PC-3 (cell line): Measurements from ENCODE around the gene MGAT3. TPM values are rescaled to one million over a fixed set of nuclear protein-coding genes. Genes with fewer than 3 reads are reported as not detected.

Source experiments
- ATAC-seq: fragments of 200-7000 bp; cut with Tn5 transposase; 2 replicates; pipeline ENCODE4 v1.9.1; 2020; ENCODE audit warnings: mild to moderate bottlenecking, moderate library complexity
- Bru-seq: library from RNA; stranded (reverse); fragments of 400-500 nt; gene quantifications from one replicate; lab custom pipeline; 2021; lab: Mats Ljungman, UMichigan
- BruChase-seq, 2 experiments: library from RNA; stranded (reverse); fragments of 400-500 nt; gene quantifications; one replicate each; lab custom pipeline; 2021; lab: Mats Ljungman, UMichigan
- BruUV-seq: library from RNA; stranded (reverse); fragments of 400-500 nt; replicated peaks from 2 replicates; lab custom pipeline; 2021; lab: Mats Ljungman, UMichigan
- CTCF ChIA-PET: fragments of 300-600 bp; sonication (Branson Sonifier 250); formaldehyde crosslinking; loops from one replicate; lab custom pipeline; 2022; ENCODE audit warnings: antibody characterized with exemption; lab: Charles Lee
- POLR2A ChIA-PET: fragments of 300-600 bp; sonication (Branson Sonifier 250); formaldehyde crosslinking; loops from one replicate; lab custom pipeline; 2022; ENCODE audit warnings: antibody characterized with exemption; ENCODE audit not compliant: unreplicated experiment; lab: Charles Lee
- DNase-seq: peaks from one replicate; pipeline ENCODE4 v3.0.0-alpha.2; 2015
- H2AFZ ChIP-seq: fragments of 300-600 bp; sonication (generic); 2 replicates; pipeline ENCODE4 v1.6.0; 2016; ENCODE audit warnings: antibody characterized with exemption, low read length
- H3F3A ChIP-seq: fragments of 300-600 bp; sonication (generic); one replicate; pipeline ENCODE4 v1.6.0; 2017; ENCODE audit warnings: antibody characterized with exemption, low read length, control low read depth, mild to moderate bottlenecking; ENCODE audit not compliant: unreplicated experiment
- H3K27ac ChIP-seq: fragments of 300-600 bp; sonication (generic); 2 replicates; pipeline ENCODE4 v1.5.1; 2016; ENCODE audit warnings: mild to moderate bottlenecking, low read length
- H3K27me3 ChIP-seq: fragments of 300-600 bp; sonication (generic); 2 replicates; pipeline ENCODE4 v1.6.1; 2016; ENCODE audit warnings: low read length, mixed read lengths
- H3K36me3 ChIP-seq: fragments of 300-600 bp; sonication (generic); 2 replicates; pipeline ENCODE4 v1.6.1; 2016; ENCODE audit warnings: low read depth, mixed run types, low read length, mixed read lengths
- H3K4me1 ChIP-seq: fragments of 300-600 bp; sonication (generic); 2 replicates; pipeline ENCODE4 v1.5.1; 2016; ENCODE audit warnings: low read length; ENCODE audit not compliant: insufficient read depth
- H3K4me2 ChIP-seq: fragments of 300-600 bp; sonication (generic); 2 replicates; pipeline ENCODE4 v1.6.0; 2016; ENCODE audit warnings: low read length
- H3K4me3 ChIP-seq: fragments of 300-600 bp; sonication (generic); 2 replicates; pipeline ENCODE4 v1.5.1; 2016; ENCODE audit warnings: mild to moderate bottlenecking, low read length, mixed read lengths
- H3K79me2 ChIP-seq: fragments of 300-600 bp; sonication (generic); 2 replicates; pipeline ENCODE4 v1.6.1; 2017; ENCODE audit warnings: low read length, mixed read lengths
- H3K9ac ChIP-seq: fragments of 300-600 bp; sonication (generic); 2 replicates; pipeline ENCODE4 v1.6.0; 2016; ENCODE audit warnings: mild to moderate bottlenecking, low read length
- H3K9me2 ChIP-seq: fragments of 300-600 bp; sonication (generic); replicated peaks from 2 replicates; pipeline ENCODE4 v1.6.1; 2016; ENCODE audit warnings: mixed run types, low read length, mixed read lengths
- H3K9me3 ChIP-seq: fragments of 300-600 bp; sonication (generic); 2 replicates; pipeline ENCODE4 v1.6.1; 2016; ENCODE audit warnings: low read length, mixed read lengths
- H4K20me1 ChIP-seq: fragments of 300-600 bp; sonication (generic); 2 replicates; pipeline ENCODE4 v1.6.1; 2016; ENCODE audit warnings: low read length, mixed read lengths
- CTCF ChIP-seq: fragments of 300-600 bp; sonication (generic); conservative IDR thresholded peaks from 2 replicates; pipeline ENCODE4 v1.5.1; 2017; ENCODE audit warnings: antibody characterized with exemption, low read depth, mild to moderate bottlenecking, low read length
- EZH2 ChIP-seq: fragments of 300-600 bp; sonication (generic); IDR thresholded peaks from one replicate; pipeline ENCODE4 v1.6.1; 2017; ENCODE audit warnings: antibody characterized with exemption, mild to moderate bottlenecking, low read length; ENCODE audit not compliant: unreplicated experiment
- EZH2phosphoT487 ChIP-seq: fragments of 300-600 bp; sonication (generic); IDR thresholded peaks from 2 replicates; pipeline ENCODE4 v1.6.1; 2018; ENCODE audit warnings: mild to moderate bottlenecking, antibody characterized with exemption, low read length, borderline replicate concordance
- intact Hi-C: fragments of 100-400 bp; cut with micrococcal nuclease; formaldehyde crosslinking; loops from 2 replicates; pipeline ENCODE4 v1.9.0; 2023
- long read RNA-seq: library from polyadenylated mRNA; unstranded; transcript quantifications from one replicate; pipeline ENCODE4 v2.0.0, GENCODE V29; 2021; ENCODE audit not compliant: unreplicated experiment
- total RNA-seq: library from RNA; depleted of rRNA; stranded (reverse); fragments of >200 nt; gene quantifications from 2 replicates; pipeline ENCODE4 v1.2.3, GENCODE V29; 2014; rRNA removed

Gene MGAT3
- total RNA-seq (0.06 TPM in 1 of 2 replicates, not detected in the other), Bru-seq, nascent RNA (percentile 7 among the genes with signal in this experiment), BruChase-seq, experiment 1, labeled RNA remaining after a 6-hour chase (percentile 17 among the genes with signal in this experiment), BruChase-seq, experiment 2, labeled RNA remaining after a 2-hour chase (percentile 14 among the genes with signal in this experiment)
- long read RNA-seq, result 0 reads

DNA sequence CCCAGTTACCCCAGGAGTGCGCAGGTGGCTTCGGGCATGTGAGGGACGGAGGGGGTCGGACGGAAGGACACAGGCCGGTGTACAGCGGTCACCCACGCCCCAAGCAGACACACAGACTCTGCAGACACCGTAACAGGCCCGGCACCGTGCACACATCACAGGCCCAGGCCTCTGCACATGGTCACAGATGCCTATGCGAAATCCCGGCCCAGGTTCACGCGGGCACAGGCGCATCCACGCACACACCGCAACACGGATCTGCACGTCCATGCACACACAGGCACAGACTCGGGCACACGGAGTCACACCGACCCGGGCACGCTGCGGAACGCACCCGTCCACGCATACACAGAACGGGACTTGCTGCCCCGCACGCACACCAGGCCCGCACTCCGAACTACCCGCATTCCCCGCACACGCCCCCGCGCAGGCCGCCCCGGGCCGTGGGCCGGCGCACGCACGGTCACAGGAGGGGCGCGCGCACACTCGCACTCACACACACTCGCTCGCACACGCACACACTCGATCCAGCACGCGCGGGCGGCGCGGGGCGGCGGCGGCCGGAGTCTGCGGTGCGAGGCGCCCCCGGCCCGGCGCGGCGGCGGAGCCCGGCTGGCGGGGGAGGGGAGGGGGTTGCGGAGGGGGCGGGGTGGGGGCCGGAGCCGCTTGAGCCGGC lies at the start of gene MGAT3:
Gene MGAT3 (plus strand): TSS at position 491 of the 676 bp plus-strand sequence. CDS start 30,336 bp downstream, outside the sequence.
- H4K20me1 ChIP-seq, result no peaks in the 10 kb centered on the region
- TF ChIP-seq EZH2, result no peak
- TF ChIP-seq EZH2phosphoT487, result no peak
- TF ChIP-seq CTCF, result no peak
- H3K4me1 ChIP-seq, result no peaks in the 10 kb centered on the region
- intact Hi-C loops, result no loop called here
- H3K4me3 ChIP-seq, result no peak within 1 kb of the TSS
- H3K9me3 ChIP-seq, result no peaks in the 10 kb centered on the region
- ChIA-PET POLR2A (no interaction called here), CTCF (no interaction called here)
- no peaks in the 10 kb centered on the region for H3K79me2 ChIP-seq
- H3K9ac ChIP-seq, result no peak within 1 kb of the TSS
- H3K27me3 ChIP-seq, result peaks cover 8% of the 10 kb centered on the region; the same call in 1 of the 2 replicates
- no peaks in the 10 kb centered on the region for H3F3A ChIP-seq
- H3K9me2 ChIP-seq, result no peaks in the 10 kb centered on the region
- H3K4me2 ChIP-seq, result no peak within 1 kb of the TSS
- DNase-seq, result no peak
- H3K27ac ChIP-seq, result no peak within 1 kb of the TSS
- BruUV-seq, result no TSS peak
- no peaks in the 10 kb centered on the region for H3K36me3 ChIP-seq
- no peak within 1 kb of the TSS for H2AFZ ChIP-seq
- ATAC-seq, result no peak

DNA sequence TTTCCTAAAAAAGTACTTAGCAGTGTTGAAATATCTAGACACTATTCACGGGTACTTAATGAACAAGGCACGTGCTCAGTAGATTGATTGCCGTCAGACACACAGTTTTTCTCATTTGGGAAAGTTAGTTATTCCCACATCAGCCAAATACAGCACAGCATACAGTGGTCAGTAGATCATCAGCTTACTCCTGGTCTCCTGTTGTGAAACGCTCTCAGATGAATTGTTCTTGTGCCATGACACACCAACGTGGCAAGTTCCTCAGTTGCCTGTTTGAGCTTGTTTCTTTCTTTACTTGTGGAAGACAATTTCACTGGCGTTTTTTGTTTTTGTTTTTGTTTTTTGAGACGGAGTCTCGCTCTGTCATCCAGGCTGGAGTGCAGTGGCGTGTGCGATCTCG lies 48.6 kb upstream of the MGAT3 start:
- Histone ChIP-seq H3K27me3 (no peaks in the 10 kb centered on the region), H3K27ac (no peak overlapping the region), H3K4me2 (no peak overlapping the region), H3K4me3 (no peak overlapping the region), H3K79me2 (peaks cover 4% of the 10 kb centered on the region; the same call in 1 of the 2 replicates), H3K36me3 (no peaks in the 10 kb centered on the region), H3K9me3 (no peaks in the 10 kb centered on the region), H3K9ac (no peak overlapping the region), H2AFZ (no peak overlapping the region), H3K9me2 (no peaks in the 10 kb centered on the region), H4K20me1 (no peaks in the 10 kb centered on the region), H3F3A (no peaks in the 10 kb centered on the region), H3K4me1 (no peaks in the 10 kb centered on the region)
- BruUV-seq, result no TSS peak
- ChIA-PET POLR2A (no interaction called here), CTCF (no interaction called here)
- intact Hi-C loops, result no loop called here
- DNase-seq, result no peak
- TF ChIP-seq EZH2phosphoT487 (no peak), EZH2 (no peak), CTCF (no peak)
- ATAC-seq, result no peak

GRCh38 chr22:39408807-39409206 lies 48.0 kb upstream of the MGAT3 start:
- ChIA-PET CTCF (no interaction called here), POLR2A (no interaction called here)
- no peak for ATAC-seq
- Histone ChIP-seq H3K27ac (no peak overlapping the region), H3K36me3 (no peaks in the 10 kb centered on the region), H3K4me3 (no peak overlapping the region), H4K20me1 (no peaks in the 10 kb centered on the region), H2AFZ (no peak overlapping the region), H3K27me3 (no peaks in the 10 kb centered on the region), H3K79me2 (peaks cover 4% of the 10 kb centered on the region; the same call in 1 of the 2 replicates), H3F3A (no peaks in the 10 kb centered on the region), H3K9me2 (no peaks in the 10 kb centered on the region), H3K9ac (no peak overlapping the region), H3K4me1 (no peaks in the 10 kb centered on the region), H3K9me3 (no peaks in the 10 kb centered on the region), H3K4me2 (no peak overlapping the region)
- DNase-seq, result no peak
- no peak for TF ChIP-seq EZH2phosphoT487
- TF ChIP-seq EZH2, result no peak
- no peak for TF ChIP-seq CTCF
- intact Hi-C loops, result no loop called here
- no TSS peak for BruUV-seq
